Measurements from ENCODE around the gene PUSL1.
A peak's percentile ranks its signal among the peaks of the same experiment; 100 is the strongest.

Gene PUSL1

DNA sequence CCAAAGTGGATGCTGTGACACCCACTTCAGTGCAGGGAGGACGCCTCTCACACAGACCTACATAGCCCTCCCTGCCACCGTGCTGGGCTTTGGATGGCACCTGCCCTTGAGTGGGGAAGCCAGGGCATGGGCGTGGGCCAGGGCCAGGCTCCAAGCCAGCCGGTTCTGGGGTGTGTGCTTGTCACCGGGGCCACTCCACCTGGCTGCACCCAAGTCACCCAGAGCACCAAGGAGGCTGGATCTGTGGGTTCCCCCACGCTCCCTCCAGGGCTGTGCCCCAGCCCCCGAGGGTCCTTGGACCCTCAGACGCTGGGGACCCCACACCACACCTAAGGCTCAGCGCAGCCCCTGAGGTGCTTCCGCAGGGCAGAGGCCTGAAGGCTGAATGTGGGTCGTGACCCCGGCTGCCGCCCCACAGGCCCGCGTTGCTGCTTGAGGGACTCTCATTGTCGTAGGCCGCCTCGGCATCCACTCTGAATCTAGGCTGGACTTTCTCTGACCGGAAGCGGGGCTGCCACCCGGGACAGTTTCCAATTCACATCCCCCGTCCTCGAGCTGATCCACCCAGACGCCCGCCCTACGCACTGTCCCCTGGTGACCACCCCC lies 48.5 kb downstream of the PUSL1 start:
- no peak for DNase-seq

DNA sequence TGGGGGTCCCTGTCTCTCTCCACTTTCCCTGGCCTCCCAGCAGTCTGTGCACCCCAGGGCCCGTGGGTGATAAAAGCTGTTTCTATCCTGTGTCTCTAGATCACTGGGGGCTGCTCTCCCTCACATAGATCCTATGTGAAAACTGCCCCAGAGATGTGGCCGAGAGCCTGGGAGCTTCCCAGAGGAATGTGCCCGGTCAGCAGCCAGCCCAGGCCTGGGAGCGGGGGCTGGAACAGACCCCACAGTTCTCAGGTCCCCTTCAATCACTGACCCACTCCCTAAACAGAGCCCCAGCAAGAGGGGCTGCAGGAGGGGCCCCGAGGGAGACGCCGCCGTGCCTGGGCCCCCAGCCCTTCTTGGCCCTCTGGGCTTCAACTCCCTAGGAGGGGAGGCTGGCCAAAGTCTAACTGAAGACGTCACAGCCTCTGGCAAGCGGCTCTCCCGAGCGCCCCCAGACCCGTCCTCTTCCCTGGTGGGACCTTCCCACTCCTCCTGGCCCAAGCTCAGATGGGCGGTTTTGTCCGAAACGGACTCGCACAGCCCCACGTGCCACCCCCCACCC lies 49.6 kb downstream of the PUSL1 start:
- DNase-seq, result no peak

- DNase-seq, result no peak
Observed at GRCh38 chr1:1358433-1359271, 50.3 kb downstream of the PUSL1 start, which contains the start of gene MXRA8. Gene MXRA8, minus strand, starts transcription at chr1:1358555. Its CDS starts 51 bp downstream, at chr1:1358504.

- DNase-seq, result peak; percentile 16
Observed at GRCh38 chr1:1359308-1359663, 50.9 kb downstream of the PUSL1 start.

DNA sequence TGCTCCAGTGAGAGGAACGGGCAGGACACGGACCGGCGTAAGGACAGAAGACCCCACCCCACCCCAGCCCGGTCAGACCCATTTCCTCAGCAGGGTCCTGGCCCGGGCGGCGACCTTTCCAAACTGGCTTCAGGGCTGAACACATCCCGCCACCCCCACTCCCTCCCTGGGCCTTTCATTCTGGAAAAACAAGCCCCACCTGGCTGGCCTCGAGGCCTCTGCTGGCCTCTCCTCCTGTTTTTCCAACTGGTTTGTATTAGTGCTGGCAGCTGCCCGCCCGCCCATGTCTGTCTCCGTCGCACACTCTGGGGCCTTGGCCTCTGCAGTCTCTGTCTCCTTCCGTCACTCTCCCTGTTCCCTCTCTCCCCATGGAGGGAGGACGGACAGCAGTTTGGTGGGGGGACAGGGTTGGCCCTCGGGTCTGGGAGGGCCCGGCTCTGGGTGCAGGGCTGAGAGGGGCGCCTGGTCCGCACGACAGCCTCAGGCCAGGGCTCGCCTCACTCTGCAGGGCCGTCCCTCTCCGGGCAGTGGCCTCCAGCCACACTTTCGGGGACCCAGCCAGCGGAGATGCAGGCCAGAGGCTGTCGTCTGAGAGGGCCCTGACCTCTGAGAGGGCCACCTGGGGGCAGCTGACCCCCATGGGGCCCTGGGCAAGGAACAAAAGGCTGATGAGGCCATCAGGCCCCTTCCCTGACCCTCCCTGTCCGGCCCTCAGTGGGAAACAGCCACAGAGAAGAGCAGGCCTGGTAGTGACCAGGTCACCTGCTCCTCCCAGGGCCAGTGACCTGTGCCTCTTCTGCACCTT lies 51.5 kb downstream of the PUSL1 start:
- DNase-seq, result no peak

GRCh38 chr1:1360506-1361169 lies 52.2 kb downstream of the PUSL1 start:
- no peak for DNase-seq

Data from CD4-positive, alpha-beta T cell treated with Interleukin-6 for 4 hours (primary cell).